Activated CD8-positive, alpha-beta memory T cell treated with anti-CD3 and anti-CD28 coated beads for 36 hours (primary cell): Measurements from ENCODE around the gene STX12. TPM values are rescaled to one million over a fixed set of nuclear protein-coding genes. Genes with fewer than 3 reads are reported as not detected.
"Not testable (repeated sequence)": the region's sequence is repeated elsewhere in the genome, so short reads cannot be mapped to it uniquely, and the experiment has no call there.

ENCODE experiments used
- CTCF ChIA-PET: fragments of 350-600 bp; sonication (Branson Sonifier 250); formaldehyde crosslinking; loops from one replicate; lab custom pipeline; 2021; ENCODE audit warnings: antibody characterized with exemption; lab: Charles Lee
- POLR2A ChIA-PET: fragments of 350-600 bp; sonication (Branson Sonifier 250); formaldehyde crosslinking; loops from one replicate; lab custom pipeline; 2021; ENCODE audit warnings: antibody characterized with exemption; lab: Charles Lee
- total RNA-seq, 2 experiments: library from RNA; stranded (reverse); gene quantifications; one replicate each; pipeline ENCODE4 v1.2.3, GENCODE V29; 2021

Gene STX12
- total RNA-seq, 2 experiments from 2014 or later = 20.8 to 21.1 TPM

- ChIA-PET CTCF (no interaction called here), POLR2A (no interaction called here)
Observed at GRCh38 chr1:27809883-27810282, 36.9 kb downstream of the STX12 start.

DNA sequence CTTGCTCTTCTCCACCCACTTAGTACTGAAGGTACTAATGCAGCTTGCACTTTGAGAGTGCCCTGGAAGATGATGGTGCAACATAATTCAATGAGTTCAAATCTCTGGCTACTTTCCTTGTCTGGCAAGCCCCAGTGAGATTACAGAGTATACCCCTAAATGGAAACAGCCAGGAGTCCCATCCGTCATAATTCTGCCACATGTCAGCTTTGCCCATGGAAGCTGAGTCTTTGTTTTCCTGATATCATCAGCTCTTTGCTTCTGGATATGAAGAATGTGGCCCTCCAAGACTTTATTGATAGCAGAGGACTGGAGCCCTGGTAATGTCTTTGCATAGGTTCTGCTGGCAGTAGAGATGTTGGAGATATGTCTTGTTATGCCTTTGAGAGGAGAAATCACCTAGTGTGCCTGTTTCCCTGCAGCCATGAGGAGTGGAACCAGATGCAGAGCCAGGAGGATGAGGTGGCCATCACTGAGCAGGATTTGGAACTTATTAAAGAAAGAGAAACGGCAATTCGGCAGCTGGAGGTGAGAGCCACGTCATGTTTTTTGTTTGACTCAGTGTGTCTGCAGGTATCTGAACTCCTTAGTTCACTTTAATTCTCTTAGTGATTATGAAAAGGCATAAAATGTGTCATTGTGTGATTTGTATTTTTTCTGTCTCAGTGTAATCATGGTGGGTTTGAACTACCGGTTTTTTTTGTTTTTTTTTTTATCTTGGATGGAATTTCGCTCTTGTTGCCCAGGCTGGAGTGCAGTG, 38.9 kb downstream of the STX12 start:
- POLR2A ChIA-PET = no interaction called here
- CTCF ChIA-PET = no interaction called here

GRCh38 chr1:27816921-27817630, 44.1 kb downstream of the STX12 start:
- POLR2A ChIA-PET = no interaction called here
- CTCF ChIA-PET = interaction anchor here (0.5 kb wide), 1 partner anchor 367 kb away, joined by 3 read pairs; no protein-coding TSS in a partner anchor

GRCh38 chr1:27821761-27822315, 48.8 kb downstream of the STX12 start:
- POLR2A ChIA-PET = no interaction called here
- CTCF ChIA-PET = interaction anchor here (0.7 kb wide), 1 partner anchor 49 kb away, joined by 3 read pairs; no protein-coding TSS in a partner anchor

GRCh38 chr1:27823784-27824183, 50.8 kb downstream of the STX12 start:
- CTCF ChIA-PET = no interaction called here
- POLR2A ChIA-PET = no interaction called here

DNA sequence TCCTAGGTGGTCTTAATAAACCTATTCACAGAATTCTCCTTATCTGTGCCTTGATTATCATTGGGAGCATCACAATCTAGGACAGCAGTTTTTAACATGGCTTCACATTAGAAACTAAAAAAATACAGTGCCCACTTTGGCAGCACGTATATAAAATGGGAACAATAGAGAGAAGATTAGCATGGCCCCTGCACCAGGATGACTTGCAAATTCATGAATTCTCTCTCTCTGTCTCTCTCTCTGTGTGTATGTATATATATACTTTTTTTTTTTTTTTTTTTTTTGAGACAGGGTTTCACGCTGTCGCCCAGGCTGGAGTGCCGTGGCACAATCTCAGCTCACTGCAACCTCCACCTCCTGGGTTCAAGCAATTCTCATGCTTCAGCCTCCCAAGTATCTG, 51.4 kb downstream of the STX12 start:
- ChIA-PET CTCF (no interaction called here), POLR2A (no interaction called here)

- CTCF ChIA-PET = interaction anchor here (0.7 to 1.3 kb wide), 2 partner anchors 10 to 132 kb away, joined by 3 read pairs; no protein-coding TSS in a partner anchor
- POLR2A ChIA-PET = not testable (repeated sequence)
Observed at GRCh38 chr1:27829339-27829960, 56.4 kb downstream of the STX12 start.

DNA sequence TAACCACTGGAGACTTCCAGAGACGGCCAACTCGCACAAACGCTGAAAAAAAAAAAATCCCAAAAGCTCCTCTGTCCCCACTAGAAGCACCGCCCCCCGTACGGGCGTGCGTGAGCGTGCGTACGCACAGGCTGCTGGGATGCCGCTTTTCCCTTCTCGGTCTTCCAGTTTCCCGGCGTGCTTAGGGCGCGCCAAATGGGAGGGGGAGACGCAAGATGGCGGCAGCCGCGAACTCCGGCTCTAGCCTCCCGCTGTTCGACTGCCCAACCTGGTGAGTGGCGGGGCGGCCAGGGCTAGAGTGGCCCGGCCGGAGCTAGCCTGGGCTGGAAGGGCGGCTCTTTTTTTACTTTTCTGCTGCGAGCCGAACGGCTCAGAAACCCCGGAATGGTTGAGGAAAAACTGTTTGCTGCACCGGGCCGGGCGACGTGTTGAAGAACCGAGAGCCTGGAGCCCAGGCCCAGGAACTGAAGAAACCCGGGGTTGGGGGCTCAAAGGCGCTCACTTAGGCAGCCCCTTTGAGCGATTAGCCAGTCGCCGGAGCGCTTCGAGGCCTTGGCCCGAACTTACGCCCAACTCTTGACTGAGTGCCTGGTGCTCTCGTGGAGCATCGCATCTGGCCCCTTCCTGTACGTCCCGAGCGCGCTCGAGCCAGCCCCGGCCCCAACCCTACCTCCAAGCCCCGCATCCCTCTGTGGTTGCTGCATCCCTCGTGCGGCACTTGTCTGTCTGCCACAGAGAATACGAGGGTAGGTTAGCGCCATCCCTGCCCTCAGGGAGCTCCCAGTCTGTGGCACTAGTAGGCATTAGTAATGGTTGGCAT, 57.8 kb downstream of the STX12 start, which contains the start of gene PPP1R8:
TSS of gene PPP1R8 (plus strand) at position 162 of the 820 bp plus-strand sequence. CDS start at position 216, 54 bp downstream.
- CTCF ChIA-PET = interaction anchor here (0.7 to 1.3 kb wide), 2 partner anchors 130 to 216 kb away, joined by 3 to 4 read pairs; no protein-coding TSS in a partner anchor

GRCh38 chr1:27831568-27832410, 58.8 kb downstream of the STX12 start:
- ChIA-PET CTCF (no interaction called here), POLR2A (interaction anchor here (2.2 kb wide), 1 partner anchor 58 kb away, joined by 23 read pairs; the partner anchor contains the start of gene STX12)

More for the DNA sequence above, 57.8 kb downstream of the STX12 start, which contains the start of gene PPP1R8:
- POLR2A ChIA-PET = interaction anchor here (0.6 to 2.2 kb wide), 11 partner anchors 9 to 539 kb away, joined by 3 to 23 read pairs (median 5); partner anchors contain the start of genes FAM76A, MED18 and STX12

- ChIA-PET POLR2A (no interaction called here), CTCF (interaction anchor here (1.4 kb wide), 1 partner anchor 46 kb away, joined by 3 read pairs; no protein-coding TSS in a partner anchor)
Observed at GRCh38 chr1:27832762-27833161, 59.7 kb downstream of the STX12 start.

DNA sequence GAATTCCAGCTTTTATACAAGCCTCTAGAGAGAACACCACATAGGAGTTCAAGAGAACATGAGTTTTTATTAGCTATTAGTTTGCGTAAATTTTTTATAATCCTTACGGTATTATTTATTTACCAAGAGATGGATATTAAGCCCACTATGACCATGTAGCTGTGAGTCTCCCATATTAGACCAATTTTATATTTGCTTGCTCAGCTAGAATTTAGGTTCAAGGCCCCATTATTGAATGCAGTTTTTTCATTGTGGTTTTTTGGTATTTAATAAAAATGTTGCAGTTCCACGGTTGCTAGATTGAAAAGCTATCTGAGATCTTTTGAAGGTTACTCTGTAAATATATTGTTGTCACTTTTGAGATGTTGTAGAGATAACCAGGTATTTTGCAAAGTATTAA, 60.5 kb downstream of the STX12 start:
- ChIA-PET CTCF (interaction anchor here (1.4 kb wide), 1 partner anchor 47 kb away, joined by 3 read pairs; no protein-coding TSS in a partner anchor), POLR2A (no interaction called here)

GRCh38 chr1:27835046-27835445, 62.0 kb downstream of the STX12 start:
- ChIA-PET CTCF (interaction anchor here (0.6 to 1.5 kb wide), 2 partner anchors 46 to 106 kb away, joined by 4 to 5 read pairs; no protein-coding TSS in a partner anchor), POLR2A (no interaction called here)

- CTCF ChIA-PET = interaction anchor here (0.6 to 1.5 kb wide), 2 partner anchors 46 to 106 kb away, joined by 4 to 5 read pairs; no protein-coding TSS in a partner anchor
- POLR2A ChIA-PET = no interaction called here
Observed at GRCh38 chr1:27835501-27835900, 62.5 kb downstream of the STX12 start.

GRCh38 chr1:27849951-27850350, 76.9 kb downstream of the STX12 start:
- CTCF ChIA-PET = interaction anchor here (1.3 kb wide), 1 partner anchor 8 kb away, joined by 4 read pairs; no protein-coding TSS in a partner anchor
- POLR2A ChIA-PET = no interaction called here

- ChIA-PET CTCF (no interaction called here), POLR2A (no interaction called here)
Observed at GRCh38 chr1:27855085-27855484, 82.1 kb downstream of the STX12 start.

DNA sequence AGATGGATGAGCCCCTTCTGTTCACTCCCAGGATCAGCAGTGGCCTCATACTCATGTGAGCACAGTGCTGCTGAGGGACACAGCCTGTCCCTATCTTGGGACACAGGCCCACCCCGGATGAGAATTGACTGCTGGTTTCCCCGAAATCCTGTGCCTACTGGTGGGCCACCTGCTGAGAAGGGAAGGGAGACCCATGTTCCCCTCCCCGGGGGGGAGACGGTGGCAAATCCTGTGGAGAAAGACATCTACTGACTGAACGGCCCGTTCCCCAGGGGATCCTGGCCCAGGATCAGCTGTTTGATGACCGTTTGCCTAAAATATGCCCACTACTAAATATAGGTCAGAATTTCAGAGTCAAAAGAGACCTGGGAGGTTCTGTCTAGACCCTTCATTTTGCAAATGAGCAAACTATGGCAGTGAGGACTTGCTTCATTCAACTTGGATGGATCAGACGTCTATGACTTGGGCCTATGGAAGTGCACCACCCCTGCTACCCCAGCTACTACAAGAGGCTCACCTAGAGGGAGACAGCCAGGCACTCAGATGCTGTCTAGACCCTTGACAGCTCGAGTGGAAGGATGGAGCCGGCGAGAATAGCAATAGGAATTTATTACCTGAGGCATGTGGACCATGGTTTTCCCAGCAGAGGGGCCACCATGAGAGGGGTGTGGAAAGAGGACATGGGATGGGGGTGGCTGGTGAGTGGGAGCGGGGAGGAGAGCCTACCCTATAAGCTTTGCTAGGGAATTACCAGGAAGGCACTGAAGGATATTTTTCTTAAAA, 83.7 kb downstream of the STX12 start:
- ChIA-PET POLR2A (no interaction called here), CTCF (interaction anchor here (0.6 to 3.1 kb wide), 11 partner anchors 7 to 1049 kb away, joined by 3 to 20 read pairs (median 4); partner anchors contain the start of genes EYA3 and SMPDL3B)
